Activated CD8-positive, alpha-beta memory T cell treated with anti-CD3 and anti-CD28 coated beads for 48 hours (primary cell): ENCODE measurements around the gene OR52R1.
"Not testable (repeated sequence)": the region's sequence is repeated elsewhere in the genome, so short reads cannot be mapped to it uniquely, and the experiment has no call there.

Source experiments
- DNase-seq, 3 experiments: peaks; one replicate each; pipeline ENCODE4 v3.0.0-alpha.2; 2020; ENCODE audit warnings: low read depth in 2 of 3, low spot score in 2 of 3

The OR52R1 gene

GRCh38 chr11:4804280-4804679 lies at the start of gene OR52R1:
OR52R1 (minus strand) TSS chr11:4804380; CDS start chr11:4804380, 0 bp downstream.
- no peak for DNase-seq

GRCh38 chr11:4851033-4851432 lies 46.9 kb upstream of the OR52R1 start:
- no peak for DNase-seq

- DNase-seq, result no peak
Measured at GRCh38 chr11:4848908-4849532, 44.8 kb upstream of the OR52R1 start, which contains the start of gene OR51S1. OR51S1 (minus strand) TSS chr11:4849208; CDS start chr11:4849208, 0 bp downstream.

GRCh38 chr11:4839851-4840549 lies 35.8 kb upstream of the OR52R1 start:
- DNase-seq, result no peak

GRCh38 chr11:4830909-4831308 lies 26.7 kb upstream of the OR52R1 start:
- DNase-seq, result no peak

- no peak for DNase-seq
Measured at GRCh38 chr11:4830346-4830745, 26.2 kb upstream of the OR52R1 start.

DNA sequence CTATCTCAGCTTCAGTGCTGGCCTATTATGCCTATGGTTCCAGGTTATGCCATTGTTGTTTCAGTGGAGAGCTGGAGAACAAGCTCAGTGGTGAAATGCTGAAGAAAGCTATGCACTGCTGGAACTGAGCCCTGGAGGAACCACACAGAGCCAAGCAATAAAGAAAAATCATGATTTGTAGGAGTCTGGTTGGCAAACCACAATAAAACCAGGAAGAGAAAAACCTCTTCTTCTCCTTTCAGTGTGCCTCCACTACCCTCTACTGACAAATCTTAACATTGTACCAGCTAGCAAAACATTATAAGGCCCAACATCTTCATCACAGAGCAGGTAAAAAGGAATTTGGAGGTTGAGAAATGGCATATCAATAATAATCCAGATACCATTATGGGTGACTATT lies 22.2 kb upstream of the OR52R1 start:
- no peak for DNase-seq

DNA sequence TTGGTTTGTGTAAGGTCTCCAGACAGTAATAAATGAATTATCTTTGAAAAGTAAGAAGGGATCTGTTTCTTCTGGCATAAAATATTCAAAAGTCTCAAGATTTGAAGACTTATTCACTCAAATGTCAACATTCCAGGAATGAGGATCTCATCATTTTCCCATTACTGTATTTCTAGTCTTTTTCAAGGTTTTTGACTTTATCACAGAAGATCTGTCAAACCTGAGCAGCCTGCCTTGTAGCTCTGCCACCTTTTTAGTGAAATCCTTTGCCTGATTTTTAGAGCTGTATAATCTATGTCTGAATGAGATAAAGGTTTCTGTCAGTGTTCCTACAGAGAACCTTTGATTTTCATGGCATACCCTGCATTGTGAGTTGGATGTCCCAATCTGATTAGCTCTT lies 21.0 kb upstream of the OR52R1 start:
- DNase-seq, result no peak

DNA sequence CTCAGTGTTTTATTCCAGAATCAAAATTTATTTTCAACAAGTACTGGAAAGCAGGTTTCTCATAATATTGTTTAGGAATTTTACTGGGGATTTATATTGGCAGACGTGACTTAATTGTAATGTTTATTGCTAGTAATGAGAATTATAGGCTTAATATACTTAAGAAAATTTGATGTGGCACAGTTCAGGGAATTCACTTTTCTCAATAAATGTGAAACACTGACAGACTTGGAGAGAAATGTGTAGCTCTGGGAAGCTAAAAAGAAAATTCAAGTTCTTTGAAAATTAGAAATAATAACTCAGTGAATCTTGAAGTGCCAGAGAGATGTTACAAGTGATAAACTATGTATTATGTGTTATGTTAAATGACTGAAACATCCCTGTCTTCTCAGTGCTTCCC lies 16.8 kb upstream of the OR52R1 start, which contains the start of gene OR51F2:
Gene OR51F2 (plus strand): TSS at position 301 of the 400 bp plus-strand sequence. CDS start 101 bp downstream, outside the sequence.
- DNase-seq, result no peak

DNA sequence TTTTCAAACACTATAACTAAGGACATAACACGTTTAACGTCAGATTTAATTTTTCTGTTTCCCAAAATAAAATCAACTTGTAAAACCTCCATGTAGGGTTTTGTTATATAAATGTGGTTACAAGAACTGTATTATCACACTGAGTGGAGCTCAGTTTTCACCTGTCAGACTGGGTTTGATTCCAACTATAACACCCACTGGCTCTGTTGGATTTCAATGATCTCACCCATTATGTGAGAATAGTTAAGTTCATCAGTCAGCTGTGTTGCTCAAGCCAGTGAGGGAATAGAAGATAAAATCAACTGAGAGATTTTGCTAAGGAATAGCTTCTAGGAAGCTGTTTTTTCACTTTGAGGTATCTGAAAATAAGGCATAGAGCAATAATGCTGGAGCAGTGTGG lies 5.1 kb upstream of the OR52R1 start:
- no peak for DNase-seq

DNA sequence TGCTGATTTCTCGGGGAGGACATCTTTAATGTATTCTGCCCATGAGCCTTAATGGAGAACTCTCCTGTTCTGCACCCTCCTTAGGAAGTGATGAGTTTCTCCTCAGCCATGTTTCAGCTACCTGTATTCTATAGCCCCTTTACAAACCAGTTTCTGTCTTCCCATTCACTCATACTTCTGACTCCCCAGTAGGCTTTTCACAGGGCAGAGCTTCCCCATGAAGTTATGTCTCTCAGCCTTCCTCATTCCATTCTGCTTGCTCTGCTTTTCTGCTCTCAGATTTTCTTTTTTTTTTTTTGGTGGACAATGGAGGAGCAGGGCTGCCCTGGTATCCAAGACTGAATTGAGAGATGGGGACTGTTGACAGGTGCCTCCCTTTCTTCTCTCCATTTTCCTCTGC lies 4.3 kb upstream of the OR52R1 start:
- DNase-seq, result no peak

GRCh38 chr11:4801316-4801715 lies 2.9 kb downstream of the OR52R1 start:
- not testable (repeated sequence) for DNase-seq

- no peak for DNase-seq
Measured at GRCh38 chr11:4798427-4799183, 5.6 kb downstream of the OR52R1 start.

DNA sequence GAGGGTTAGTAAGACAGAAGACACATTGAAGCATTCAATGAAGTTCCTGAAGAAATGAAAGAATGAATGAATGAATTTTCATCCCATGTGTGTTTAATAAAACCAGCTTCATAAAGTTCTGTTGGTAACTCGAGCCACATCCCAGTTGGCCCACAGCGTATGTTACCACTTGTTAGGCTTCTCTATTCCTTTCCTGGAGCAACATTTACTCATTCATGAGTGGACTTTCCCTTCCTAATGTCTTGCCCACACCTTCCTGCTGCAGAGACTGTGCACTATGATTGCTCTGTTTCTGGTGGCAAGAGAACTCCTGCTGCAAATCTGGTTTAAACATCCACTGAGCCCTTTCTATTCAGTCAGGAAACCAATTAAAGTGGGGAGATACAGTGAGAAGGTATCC lies 7.0 kb downstream of the OR52R1 start:
- no peak for DNase-seq

GRCh38 chr11:4782454-4782853 lies 21.7 kb downstream of the OR52R1 start:
- DNase-seq, result no peak

DNA sequence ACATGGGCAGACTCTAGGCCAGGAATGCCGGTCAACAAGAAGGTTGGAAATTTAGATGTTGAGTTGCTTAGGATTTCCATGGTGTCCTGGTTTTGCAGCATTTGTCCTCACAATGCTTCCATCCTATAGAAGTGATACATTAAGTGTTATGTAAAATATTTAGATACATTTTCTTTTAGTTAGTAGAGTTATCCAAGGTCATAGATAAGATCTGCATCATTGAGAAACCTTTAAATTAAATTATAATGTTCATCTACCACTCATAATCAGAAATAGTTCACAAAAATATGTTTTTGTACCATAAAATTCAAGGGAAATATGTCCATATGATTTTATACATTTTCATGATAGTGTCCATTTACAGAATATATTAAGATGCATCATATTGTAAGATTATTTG lies 34.3 kb downstream of the OR52R1 start, which contains the start of gene OR51F1:
Gene OR51F1 (minus strand): TSS at position 101 of the 400 bp plus-strand sequence. CDS start 0 bp downstream, at position 101.
- no peak for DNase-seq

- no peak for DNase-seq
Measured at GRCh38 chr11:4768094-4768493, 36.1 kb downstream of the OR52R1 start.

DNA sequence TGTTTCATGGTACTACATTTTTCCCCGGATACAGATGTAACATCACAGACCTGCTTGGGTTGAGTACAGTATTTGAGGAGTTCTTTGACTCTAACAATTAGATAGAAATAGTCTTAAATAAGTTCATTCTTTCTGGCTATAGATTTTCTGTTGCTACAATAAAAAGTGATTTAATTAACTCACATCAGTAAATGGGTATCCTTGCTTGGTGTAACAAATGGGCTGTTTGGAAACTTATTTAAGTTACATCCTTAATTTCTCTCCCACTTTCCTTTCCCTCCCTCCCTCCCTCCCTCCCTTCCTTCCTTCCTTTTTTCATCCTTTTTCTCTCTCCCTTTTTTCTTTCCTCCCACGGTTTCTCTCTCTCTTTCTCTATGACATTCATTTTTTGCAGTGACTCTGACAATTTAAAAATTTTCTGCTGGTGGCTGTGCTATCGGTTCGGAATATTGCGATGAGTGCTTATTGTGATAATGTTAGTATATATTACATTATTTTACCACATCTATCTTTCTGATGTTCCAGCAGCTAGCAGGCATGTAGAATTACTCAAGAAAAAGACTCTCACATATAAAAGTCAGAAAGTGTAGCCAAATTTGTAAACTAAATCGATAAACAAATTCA lies 37.6 kb downstream of the OR52R1 start:
- DNase-seq, result no peak

DNA sequence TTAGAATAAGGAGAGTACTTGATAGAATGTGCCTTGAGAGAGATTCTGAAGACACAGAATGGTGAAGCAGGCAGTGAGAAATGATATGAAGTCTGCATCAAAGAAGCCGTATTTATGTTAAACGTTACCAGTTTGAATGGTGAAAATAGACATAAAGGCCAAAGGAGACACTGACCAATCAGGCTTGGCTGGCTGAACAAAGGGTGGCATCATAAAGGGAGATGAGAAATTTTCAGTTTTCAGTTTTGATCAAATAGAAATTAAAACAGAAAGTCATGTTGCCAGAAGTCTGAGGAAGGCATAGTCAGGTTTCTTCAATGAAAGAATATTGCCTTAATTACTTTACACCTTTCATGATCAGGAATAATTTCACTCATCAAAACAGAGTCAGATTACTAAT lies 41.1 kb downstream of the OR52R1 start:
- DNase-seq, result no peak
